Upper lobe of left lung (tissue), 6 donors: Measurements from ENCODE around the gene CAPZB. TPM values are rescaled to one million over a fixed set of nuclear protein-coding genes. Genes with fewer than 3 reads are reported as not detected.

Experiments used
- ATAC-seq, 2 donors: fragments of 200-7000 bp; cut with Tn5 transposase; one replicate each; pipeline ENCODE4 v1.9.1; 2022; ENCODE audit warnings: mild to moderate bottlenecking in 2 of 2, moderate library complexity in 2 of 2; ENCODE audit not compliant: low FRiP score in 2 of 2
- DNase-seq, 2 donors: peaks; one replicate each; pipeline ENCODE4 v3.0.0-alpha.2; 2019 to 2020
- H3K27ac ChIP-seq, 4 donors: fragments of 200-600 bp; sonication (generic); one replicate each; pipeline ENCODE4 v1.5.1; 2016 to 2019
- H3K27me3 ChIP-seq, 4 donors: fragments of 200-600 bp; sonication (generic); one replicate each; pipeline ENCODE4 v1.5.1; 2017 to 2019
- H3K36me3 ChIP-seq, 4 donors: fragments of 200-600 bp; sonication (generic); one replicate each; pipeline ENCODE4 v1.5.1; 2016 to 2019
- H3K4me1 ChIP-seq, 4 donors: fragments of 200-600 bp; sonication (generic); one replicate each; pipeline ENCODE4 v1.5.1; 2018 to 2019
- H3K4me3 ChIP-seq, 4 donors: fragments of 200-600 bp; sonication (generic); one replicate each; pipeline ENCODE4 v1.5.1; 2017 to 2019; ENCODE audit warnings: mild to moderate bottlenecking in 2 of 4, moderate library complexity in 1 of 4
- H3K9me3 ChIP-seq, 4 donors: fragments of 200-600 bp; sonication (generic); one replicate each; pipeline ENCODE4 v1.5.1; 2018 to 2019
- EP300 ChIP-seq, 4 donors: sonication (generic); formaldehyde crosslinking; IDR thresholded peaks; one replicate each; pipeline ENCODE4 v1.5.1; 2017; ENCODE audit warnings: antibody characterized with exemption in 4 of 4, control low read depth in 2 of 4
- POLR2A ChIP-seq, 4 donors: fragments of 450-650 bp; IDR thresholded peaks; one replicate each; pipeline ENCODE4 v1.5.1; 2016 to 2017; ENCODE audit warnings: antibody characterized with exemption in 4 of 4, mild to moderate bottlenecking in 2 of 4
- POLR2AphosphoS5 ChIP-seq, 2 donors: sonication (generic); formaldehyde crosslinking; IDR thresholded peaks; one replicate each; pipeline ENCODE4 v1.5.1; 2017; ENCODE audit warnings: antibody characterized with exemption in 2 of 2
- WGBS, 2 donors: methylation state at CpG; one replicate each; pipeline ENCODE4 v1.1.5; 2017 to 2018; 5-methylcytosine and 5-hydroxymethylcytosine counted together
- total RNA-seq, 6 donors: library from RNA; depleted of rRNA in 4 of 6; stranded (reverse); fragments of >200 nt in 4 of 6; gene quantifications; one replicate each; pipeline versions ENCODE4 v1.1.0 to v1.2.1, GENCODE V29; 2016 to 2021
- TF ChIP-seq, protein P1 (sequence below), 6 experiments: fragments of 450-650 bp in 4 of 6; fragments of 200-600 bp in 2 of 6; sonication (generic) in 2 of 6; IDR thresholded peaks; one replicate each; pipeline ENCODE4 v1.5.1; 2016 to 2019; ENCODE audit warnings: antibody characterized with exemption in 6 of 6
- donor health status: DM: no; HTN: no; CAD: no; lungs with moderate emphysema.
- donor health status: DM: no; HTN: yes; CAD: no; lungs with severe emphysema.

CAPZB gene
- total RNA-seq, 6 donors from 2014 or later: 96.4 to 303 (median 144) TPM

DNA sequence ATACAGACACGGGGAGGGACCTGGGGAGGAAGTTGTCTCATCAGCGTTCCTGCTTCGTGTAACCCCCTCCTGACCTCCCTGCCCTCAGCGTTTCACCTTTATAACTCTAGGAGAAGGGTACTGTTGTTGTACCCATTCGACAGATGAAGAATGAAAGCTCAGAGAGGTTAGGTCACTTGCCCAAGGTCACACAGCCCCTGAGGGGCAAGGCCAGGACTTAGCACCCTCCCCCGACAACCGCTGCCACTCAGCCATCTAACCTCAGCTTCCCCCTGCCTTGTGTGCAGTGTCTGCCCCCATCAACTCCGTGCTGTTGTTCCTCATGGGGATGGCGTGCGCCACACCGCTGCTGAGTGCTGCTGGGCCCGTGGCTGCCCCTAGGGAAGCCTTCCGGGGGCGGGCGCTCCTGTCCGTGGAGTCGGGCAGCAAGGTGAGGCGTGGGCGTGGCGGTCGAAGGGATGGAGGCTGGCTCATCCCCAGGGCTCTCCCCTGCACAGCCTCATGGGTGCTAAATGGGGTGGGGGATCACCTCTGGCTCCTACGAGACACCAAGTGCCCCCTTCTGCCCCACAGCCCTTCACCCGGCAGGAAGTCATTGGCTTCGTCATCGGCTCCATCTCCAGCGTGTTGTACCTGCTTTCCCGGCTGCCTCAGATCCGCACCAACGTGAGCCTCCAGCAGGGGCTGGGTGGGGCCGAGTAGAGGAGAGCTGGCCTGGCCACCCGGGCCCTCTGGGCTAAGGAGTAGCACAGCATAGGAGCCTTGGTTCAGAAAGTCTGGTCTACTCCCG lies 159.2 kb downstream of the CAPZB start:
- no peak for ATAC-seq

DNA sequence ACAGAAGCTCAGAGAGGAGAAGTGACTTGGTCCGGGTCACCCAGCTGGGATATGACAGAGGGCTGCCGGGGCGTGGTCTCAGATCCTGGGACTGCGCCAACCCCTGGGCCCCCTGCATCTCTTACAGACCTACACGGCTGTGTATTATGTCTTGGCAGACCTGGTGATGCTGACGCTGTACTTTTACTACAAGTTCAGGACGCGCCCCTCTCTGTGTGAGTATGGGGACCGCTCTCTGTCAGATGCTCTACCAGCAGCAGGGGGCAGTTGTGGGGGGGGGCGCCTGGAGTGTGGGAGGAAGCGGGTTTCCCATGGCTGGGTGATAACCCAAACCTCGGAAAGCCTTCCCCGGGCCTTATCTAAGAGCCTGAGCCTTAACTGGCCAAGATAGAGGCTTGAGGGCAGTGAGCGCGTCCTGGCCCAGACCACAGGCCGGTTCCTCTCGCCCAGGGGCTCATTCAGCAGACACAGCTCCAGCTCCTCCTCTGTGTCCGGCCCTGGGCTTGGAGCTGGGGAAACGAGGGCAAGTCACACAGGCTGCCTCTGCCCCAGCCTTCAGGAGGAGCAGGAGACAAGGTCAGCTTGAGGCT lies 159.9 kb downstream of the CAPZB start:
- H3K27ac ChIP-seq: no peak overlapping the region
- WGBS, 2 donors: 76 to 81% methylated on average over 5 to 19 of the region's 19 CpGs
- TF ChIP-seq, protein P1, sequence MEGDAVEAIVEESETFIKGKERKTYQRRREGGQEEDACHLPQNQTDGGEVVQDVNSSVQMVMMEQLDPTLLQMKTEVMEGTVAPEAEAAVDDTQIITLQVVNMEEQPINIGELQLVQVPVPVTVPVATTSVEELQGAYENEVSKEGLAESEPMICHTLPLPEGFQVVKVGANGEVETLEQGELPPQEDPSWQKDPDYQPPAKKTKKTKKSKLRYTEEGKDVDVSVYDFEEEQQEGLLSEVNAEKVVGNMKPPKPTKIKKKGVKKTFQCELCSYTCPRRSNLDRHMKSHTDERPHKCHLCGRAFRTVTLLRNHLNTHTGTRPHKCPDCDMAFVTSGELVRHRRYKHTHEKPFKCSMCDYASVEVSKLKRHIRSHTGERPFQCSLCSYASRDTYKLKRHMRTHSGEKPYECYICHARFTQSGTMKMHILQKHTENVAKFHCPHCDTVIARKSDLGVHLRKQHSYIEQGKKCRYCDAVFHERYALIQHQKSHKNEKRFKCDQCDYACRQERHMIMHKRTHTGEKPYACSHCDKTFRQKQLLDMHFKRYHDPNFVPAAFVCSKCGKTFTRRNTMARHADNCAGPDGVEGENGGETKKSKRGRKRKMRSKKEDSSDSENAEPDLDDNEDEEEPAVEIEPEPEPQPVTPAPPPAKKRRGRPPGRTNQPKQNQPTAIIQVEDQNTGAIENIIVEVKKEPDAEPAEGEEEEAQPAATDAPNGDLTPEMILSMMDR (IDR thresholded peaks at IDR 0.05): no peak
- TF ChIP-seq POLR2AphosphoS5 (IDR thresholded peaks at IDR 0.05) (no peak), POLR2A (IDR thresholded peaks at IDR 0.05) (no peak), EP300 (IDR thresholded peaks at IDR 0.05) (no peak)
- H3K27me3 ChIP-seq: no peaks in the 10 kb centered on the region
- H3K36me3 ChIP-seq: peaks cover 10 to 77% (median 59%) of the 10 kb centered on the region in 4 donors
- H3K4me1 ChIP-seq: no peaks in the 10 kb centered on the region
- H3K4me3 ChIP-seq: no peak overlapping the region
- no peaks in the 10 kb centered on the region for H3K9me3 ChIP-seq
- DNase-seq (no peak), ATAC-seq (no peak)

More for the DNA sequence above, 159.2 kb downstream of the CAPZB start:
- no peak for DNase-seq
- 86 to 87% methylated on average over 22 to 31 of the region's 32 CpGs for WGBS, 2 donors
- H3K27me3 ChIP-seq: no peaks in the 10 kb centered on the region
- H3K9me3 ChIP-seq: no peaks in the 10 kb centered on the region
- TF ChIP-seq POLR2AphosphoS5 (IDR thresholded peaks at IDR 0.05) (no peak), EP300 (IDR thresholded peaks at IDR 0.05) (no peak), POLR2A (IDR thresholded peaks at IDR 0.05) (no peak)
- TF ChIP-seq, protein P1 (IDR thresholded peaks at IDR 0.05): no peak
- no peak overlapping the region for H3K27ac ChIP-seq
- no peak overlapping the region for H3K4me3 ChIP-seq
- H3K36me3 ChIP-seq: peaks cover 10 to 77% (median 61%) of the 10 kb centered on the region in 4 donors
- H3K4me1 ChIP-seq: no peaks in the 10 kb centered on the region

DNA sequence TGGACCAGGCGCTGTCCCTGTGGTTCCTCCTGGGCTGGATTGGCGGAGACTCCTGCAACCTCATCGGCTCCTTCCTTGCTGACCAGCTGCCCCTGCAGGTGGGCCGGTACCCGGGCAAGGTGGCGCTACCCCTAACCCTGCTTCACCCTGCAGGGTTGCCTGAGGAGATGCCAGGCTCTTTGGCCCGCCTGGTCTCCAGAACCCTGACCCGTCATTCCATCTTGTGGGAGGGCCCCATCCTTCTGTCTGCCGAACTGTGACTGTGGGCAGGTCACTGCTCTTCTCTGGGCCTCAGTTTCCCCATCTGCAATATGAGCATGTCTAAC lies 160.7 kb downstream of the CAPZB start:
- Histone ChIP-seq H3K27me3 (no peaks in the 10 kb centered on the region), H3K27ac (no peak overlapping the region), H3K4me1 (no peaks in the 10 kb centered on the region), H3K36me3 (peaks cover 10 to 73% (median 60%) of the 10 kb centered on the region in 4 donors), H3K9me3 (no peaks in the 10 kb centered on the region), H3K4me3 (no peak overlapping the region)
- WGBS, 2 donors: 94 to 100% methylated on average over 4 to 8 of the region's 9 CpGs
- DNase-seq: no peak
- no peak for ATAC-seq
- TF ChIP-seq, protein P1 (IDR thresholded peaks at IDR 0.05): no peak
- TF ChIP-seq POLR2A (IDR thresholded peaks at IDR 0.05) (no peak), EP300 (IDR thresholded peaks at IDR 0.05) (no peak), POLR2AphosphoS5 (IDR thresholded peaks at IDR 0.05) (no peak)

DNA sequence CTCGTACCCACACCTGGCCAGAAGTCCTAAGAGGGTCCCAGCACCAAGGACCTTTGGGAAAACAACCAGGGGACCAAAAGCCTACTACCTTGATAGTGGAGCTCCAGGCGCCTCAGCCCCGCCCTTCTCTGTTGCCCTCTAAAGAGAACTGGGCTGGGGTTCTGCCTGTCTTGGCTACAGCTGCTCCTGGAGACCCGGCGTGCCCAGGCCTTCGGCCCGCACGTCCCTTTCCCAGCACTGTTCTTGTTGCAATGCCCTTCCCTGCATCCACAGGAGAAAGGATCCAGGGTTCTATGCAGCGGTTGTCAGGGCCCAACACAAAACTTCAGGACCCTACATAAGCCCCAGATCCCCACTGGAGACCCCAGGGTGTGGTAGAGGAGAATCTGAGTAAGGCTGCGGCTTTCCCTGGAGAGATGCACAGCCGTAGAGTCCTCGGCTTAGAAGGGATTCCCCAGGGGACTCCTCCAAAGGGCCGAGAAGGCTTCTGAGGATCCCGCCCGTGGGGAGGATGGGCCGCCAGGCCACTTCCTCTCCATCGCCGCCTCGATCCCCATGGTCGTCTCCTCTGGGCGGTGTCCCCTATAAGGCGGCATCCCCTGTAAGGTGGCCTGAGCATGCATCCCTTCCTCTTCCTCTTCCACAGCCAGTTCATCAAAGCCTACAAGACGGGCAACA lies 161.2 kb downstream of the CAPZB start:
- H3K36me3 ChIP-seq: peaks cover 10 to 70% (median 56%) of the 10 kb centered on the region in 4 donors
- ATAC-seq: no peak
- 86 to 88% methylated on average over 12 to 23 of the region's 23 CpGs for WGBS, 2 donors

More for the DNA sequence above, 161.2 kb downstream of the CAPZB start:
- H3K4me1 ChIP-seq: no peaks in the 10 kb centered on the region
- H3K4me3 ChIP-seq: no peak overlapping the region
- H3K27ac ChIP-seq: no peak overlapping the region
- H3K9me3 ChIP-seq: no peaks in the 10 kb centered on the region
- no peaks in the 10 kb centered on the region for H3K27me3 ChIP-seq
- TF ChIP-seq, protein P1 (IDR thresholded peaks at IDR 0.05): no peak
- TF ChIP-seq POLR2AphosphoS5 (IDR thresholded peaks at IDR 0.05): no peak
- DNase-seq: no peak
